ENCODE data around the gene ERCC6L2. TPM values are rescaled to one million over a fixed set of nuclear protein-coding genes. Genes with fewer than 3 reads are reported as not detected.

The ERCC6L2 gene
- total RNA-seq, 2 experiments from 2014 or later: 30.8 to 31.3 TPM

DNA sequence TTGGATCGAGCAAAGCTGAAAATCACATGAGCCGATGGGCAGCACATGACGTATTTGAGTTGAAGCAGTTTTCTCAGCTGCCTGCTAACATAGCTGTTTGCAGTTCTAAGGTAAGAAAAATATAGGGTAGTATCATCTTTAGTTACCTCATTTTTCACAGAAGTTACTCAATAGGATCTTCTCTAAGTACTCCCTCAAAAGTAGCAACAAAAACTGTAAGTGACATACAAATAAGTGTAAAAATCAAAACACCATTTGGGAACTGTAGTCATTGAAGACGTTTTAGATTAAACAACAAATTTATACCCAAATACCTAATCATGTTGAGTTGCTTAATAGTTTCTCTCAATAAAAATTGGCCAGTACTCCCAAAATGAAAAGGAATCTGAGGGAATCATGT is 102.6 kb downstream of the ERCC6L2 start:
- Mint-ChIP-seq H3K27ac (no peak overlapping the region), H3K4me1 (ENCODE audit: low read depth) (peaks cover 22% of the 10 kb centered on the region), H3K9me3 (no peaks in the 10 kb centered on the region), H3K27me3 (no peaks in the 10 kb centered on the region), H3K36me3 (ENCODE audit: low read depth) (peaks cover 33% of the 10 kb centered on the region), H3K4me3 (no peak overlapping the region)
- TF ChIP-seq, protein P1, sequence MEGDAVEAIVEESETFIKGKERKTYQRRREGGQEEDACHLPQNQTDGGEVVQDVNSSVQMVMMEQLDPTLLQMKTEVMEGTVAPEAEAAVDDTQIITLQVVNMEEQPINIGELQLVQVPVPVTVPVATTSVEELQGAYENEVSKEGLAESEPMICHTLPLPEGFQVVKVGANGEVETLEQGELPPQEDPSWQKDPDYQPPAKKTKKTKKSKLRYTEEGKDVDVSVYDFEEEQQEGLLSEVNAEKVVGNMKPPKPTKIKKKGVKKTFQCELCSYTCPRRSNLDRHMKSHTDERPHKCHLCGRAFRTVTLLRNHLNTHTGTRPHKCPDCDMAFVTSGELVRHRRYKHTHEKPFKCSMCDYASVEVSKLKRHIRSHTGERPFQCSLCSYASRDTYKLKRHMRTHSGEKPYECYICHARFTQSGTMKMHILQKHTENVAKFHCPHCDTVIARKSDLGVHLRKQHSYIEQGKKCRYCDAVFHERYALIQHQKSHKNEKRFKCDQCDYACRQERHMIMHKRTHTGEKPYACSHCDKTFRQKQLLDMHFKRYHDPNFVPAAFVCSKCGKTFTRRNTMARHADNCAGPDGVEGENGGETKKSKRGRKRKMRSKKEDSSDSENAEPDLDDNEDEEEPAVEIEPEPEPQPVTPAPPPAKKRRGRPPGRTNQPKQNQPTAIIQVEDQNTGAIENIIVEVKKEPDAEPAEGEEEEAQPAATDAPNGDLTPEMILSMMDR (IDR thresholded peaks at IDR 0.05): no peak
- H3K9me3 ChIP-seq (ENCODE audit: control insufficient read depth in 1 of 2, insufficient read depth in 1 of 2, low read length in 2 of 2): no peaks in the 10 kb centered on the region
- H3K4me3 ChIP-seq (ENCODE audit: low read length): no peak overlapping the region
- H3K27ac ChIP-seq (ENCODE audit: low read depth in 1 of 2, low read length in 2 of 2): no peak overlapping the region
- no peaks in the 10 kb centered on the region for H3K27me3 ChIP-seq (ENCODE audit: control insufficient read depth in 1 of 2, insufficient read depth in 2 of 2, low read length in 2 of 2)
- ChIA-PET CTCF (no interaction called here), POLR2A (no interaction called here)
- no peak for DNase-seq
- H3K4me1 ChIP-seq (ENCODE audit: insufficient read depth, low read length): peaks cover 3% of the 10 kb centered on the region
- no peak for ATAC-seq (ENCODE audit: poor library complexity)
- peaks cover 12% of the 10 kb centered on the region for H3K36me3 ChIP-seq (ENCODE audit: insufficient read depth, low read length)
- intact Hi-C loops (cut with DNase I, micrococcal nuclease): no loop called here

DNA sequence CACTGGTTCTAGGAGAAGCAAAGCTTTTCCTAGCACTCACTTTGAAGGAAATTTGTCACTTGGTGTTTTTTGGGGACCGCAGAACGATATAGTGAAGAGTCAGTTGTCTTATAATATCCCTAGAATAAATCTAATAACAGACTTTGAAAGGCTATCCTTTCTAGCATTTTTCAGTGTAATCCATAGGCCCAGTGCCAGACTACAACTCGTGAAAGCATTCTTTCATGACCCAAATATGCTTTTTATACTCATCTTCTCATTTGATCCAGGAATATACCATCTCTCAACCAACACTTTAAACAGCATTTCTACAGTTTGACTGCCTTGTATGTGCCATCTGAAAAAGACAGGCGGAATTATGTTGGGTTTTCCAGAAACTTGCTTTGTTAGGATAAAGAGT is 104.0 kb downstream of the ERCC6L2 start:
- intact Hi-C loops (cut with DNase I, micrococcal nuclease): no loop called here
- no peaks in the 10 kb centered on the region for H3K27me3 ChIP-seq (ENCODE audit: control insufficient read depth in 1 of 2, insufficient read depth in 2 of 2, low read length in 2 of 2)
- no peaks in the 10 kb centered on the region for H3K9me3 ChIP-seq (ENCODE audit: control insufficient read depth in 1 of 2, insufficient read depth in 1 of 2, low read length in 2 of 2)
- no peak overlapping the region for H3K4me3 ChIP-seq (ENCODE audit: low read length)
- H3K4me1 ChIP-seq (ENCODE audit: insufficient read depth, low read length): peaks cover 3% of the 10 kb centered on the region
- DNase-seq (no peak), ATAC-seq (ENCODE audit: poor library complexity) (no peak)
- ChIA-PET CTCF (no interaction called here), POLR2A (no interaction called here)
- Mint-ChIP-seq H3K4me1 (ENCODE audit: low read depth) (peaks cover 22% of the 10 kb centered on the region), H3K4me3 (no peak overlapping the region), H3K27ac (no peak overlapping the region), H3K27me3 (no peaks in the 10 kb centered on the region), H3K36me3 (ENCODE audit: low read depth) (peaks cover 27% of the 10 kb centered on the region), H3K9me3 (no peaks in the 10 kb centered on the region)
- no peak overlapping the region for H3K27ac ChIP-seq (ENCODE audit: low read depth in 1 of 2, low read length in 2 of 2)
- TF ChIP-seq, protein P1 (IDR thresholded peaks at IDR 0.05): no peak
- H3K36me3 ChIP-seq (ENCODE audit: insufficient read depth, low read length): peaks cover 12% of the 10 kb centered on the region

DNA sequence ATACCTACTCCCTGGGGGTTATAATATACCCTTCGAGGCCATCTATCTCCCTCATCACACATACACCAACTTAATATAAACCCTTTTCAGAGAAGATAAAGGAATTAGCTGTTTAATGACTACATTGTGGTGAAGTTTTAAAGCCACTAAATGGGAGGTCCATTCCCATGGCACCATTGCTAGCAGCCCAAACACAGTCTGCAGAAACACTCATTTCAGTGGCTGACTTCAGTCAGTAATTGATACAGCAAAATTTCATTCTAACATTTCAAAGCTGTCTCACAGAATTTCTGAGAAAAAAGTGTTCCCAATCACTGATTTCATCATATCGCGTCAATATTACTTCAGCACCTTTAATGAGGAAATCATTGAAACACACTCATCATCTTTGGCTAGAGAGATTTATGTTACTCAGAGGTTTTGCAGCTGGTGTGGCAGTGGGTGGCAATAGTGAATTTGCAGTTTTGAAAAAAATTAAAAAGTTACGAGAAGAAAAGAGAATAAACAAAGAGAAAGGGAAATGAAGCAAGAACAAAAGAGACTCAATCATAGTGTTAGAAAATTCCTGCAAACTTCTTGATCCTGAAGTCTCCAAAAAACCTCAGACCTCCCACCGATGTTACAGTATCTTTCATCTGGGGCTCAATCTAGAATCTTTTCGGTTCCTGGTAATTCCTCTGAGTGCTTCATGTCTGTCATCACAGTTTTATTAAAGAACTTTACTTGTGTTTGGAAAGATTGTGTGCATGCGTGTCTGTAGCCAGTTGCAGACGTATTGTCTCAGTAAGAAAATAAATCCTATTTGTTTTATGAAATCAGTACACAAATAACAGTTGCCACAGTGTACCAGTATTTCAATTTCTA is 105.0 kb downstream of the ERCC6L2 start:
- H3K9me3 Mint-ChIP-seq: no peaks in the 10 kb centered on the region
- H3K4me1 Mint-ChIP-seq (ENCODE audit: low read depth): peaks cover 22% of the 10 kb centered on the region
- DNase-seq (peak in 1 of 14 experiments; percentile 5), ATAC-seq (ENCODE audit: poor library complexity) (no peak)
- Histone ChIP-seq H3K27me3 (ENCODE audit: control insufficient read depth in 1 of 2, insufficient read depth in 2 of 2, low read length in 2 of 2) (no peaks in the 10 kb centered on the region), H3K36me3 (ENCODE audit: insufficient read depth, low read length) (peaks cover 19% of the 10 kb centered on the region), H3K4me3 (ENCODE audit: low read length) (no peak overlapping the region), H3K9me3 (ENCODE audit: control insufficient read depth in 1 of 2, insufficient read depth in 1 of 2, low read length in 2 of 2) (no peaks in the 10 kb centered on the region), H3K27ac (ENCODE audit: low read depth in 1 of 2, low read length in 2 of 2) (no peak overlapping the region), H3K4me1 (ENCODE audit: insufficient read depth, low read length) (peaks cover 3% of the 10 kb centered on the region)
- TF ChIP-seq, protein P1 (IDR thresholded peaks at IDR 0.05): no peak
- no peak overlapping the region for H3K4me3 Mint-ChIP-seq
- intact Hi-C loops (cut with DNase I, micrococcal nuclease): no loop called here
- POLR2A ChIA-PET: no interaction called here
- CTCF ChIA-PET: interaction anchor here (0.6 kb wide), 1 partner anchor 183 kb away, joined by 4 read pairs; no protein-coding TSS in a partner anchor
- H3K36me3 Mint-ChIP-seq (ENCODE audit: low read depth): peaks cover 29% of the 10 kb centered on the region
- H3K27me3 Mint-ChIP-seq: no peaks in the 10 kb centered on the region
- no peak overlapping the region for H3K27ac Mint-ChIP-seq
